OCI-LY1 (cell line): ENCODE data around the gene ADAMTS15.

Experiments
- CTCF ChIP-seq: fragments of 200-600 bp; sonication (generic), shearing (Covaris generic); IDR thresholded peaks from 2 replicates; pipeline ENCODE4 v1.5.1; 2017; ENCODE audit warnings: mild to moderate bottlenecking, antibody characterized with exemption, low read length, moderate library complexity, mixed read lengths
- EZH2 ChIP-seq: fragments of 200-600 bp; sonication (generic), shearing (Covaris generic); IDR thresholded peaks from 2 replicates; pipeline ENCODE4 v1.8.0; 2017; ENCODE audit warnings: borderline replicate concordance, mixed run types, mild to moderate bottlenecking, antibody characterized with exemption, low read length, moderate library complexity, mixed read lengths

- TF ChIP-seq CTCF, result no peak
- no peak for TF ChIP-seq EZH2
Observed at GRCh38 chr11:130423541-130424142, 24.8 kb upstream of the ADAMTS15 start.
